Pancreas (tissue), 10 donors: ENCODE results near the gene TMEM74B. TPM values are rescaled to one million over a fixed set of nuclear protein-coding genes. Genes with fewer than 3 reads are reported as not detected.

ENCODE experiments used
- ATAC-seq, 4 donors: fragments of 200-7000 bp; cut with Tn5 transposase; one replicate each; pipeline versions ENCODE4 v1.8.0 to v1.9.1; 2020; ENCODE audit warnings: mild to moderate bottlenecking in 4 of 4, moderate library complexity in 4 of 4
- DNase-seq, 6 donors: peaks; one replicate each; pipeline ENCODE4 v3.0.0-alpha.2; 2020
- FAIRE-seq: peaks from 2 replicates; lab custom pipeline; 2012; peaks lifted over from hg19 to GRCh38; lab: Jason Lieb, UNC
- H3K27ac ChIP-seq, 4 donors: fragments of 200-600 bp; sonication (generic); 1 replicate in 3 of 4; 2 replicates in 1 of 4; pipeline versions ENCODE4 v1.5.0 to v1.8.0; 2020
- H3K27me3 ChIP-seq, 4 donors: fragments of 200-600 bp; one replicate each; pipeline ENCODE4 v1.8.0; 2021
- H3K36me3 ChIP-seq, 3 donors: fragments of 200-600 bp; sonication (generic) in 1 of 3; one replicate each; pipeline versions ENCODE4 v1.5.0 to v1.8.0; 2020 to 2021
- H3K4me1 ChIP-seq, 3 donors: fragments of 200-600 bp; one replicate each; pipeline ENCODE4 v1.8.0; 2021
- H3K4me3 ChIP-seq, 4 donors: fragments of 200-600 bp; sonication (generic) in 2 of 4; one replicate each; pipeline versions ENCODE4 v1.5.0 to v1.8.0; 2020 to 2021
- H3K9me3 ChIP-seq, 4 donors: fragments of 200-600 bp; one replicate each; pipeline ENCODE4 v1.8.0; 2021
- WGBS, 2 donors: extraction: QIAGEN DNeasy Blood & Tissue Kit; methylation state at CpG; one replicate each; pipeline ENCODE4 v1.1.7; 2013; 5-methylcytosine and 5-hydroxymethylcytosine counted together
- intact Hi-C, 3 donors: fragments of 100-400 bp; cut with DNase I; formaldehyde crosslinking; loops; one replicate each; pipeline versions ENCODE4 v1.11.1 to v1.14.2; 2022
- polyA plus RNA-seq, 2 donors: library from polyadenylated mRNA; stranded (reverse); fragments of 200-250 nt; gene quantifications; one replicate each; pipeline ENCODE4 v1.2.3, GENCODE V29; 2013
- total RNA-seq, 6 donors: library from RNA; stranded (reverse); fragmentation: NEBNext Ultra II Directional in 4 of 6; extraction: Animal tissue kit (Norgen Biotek cat#: 25700) in 4 of 6; gene quantifications; one replicate each; pipeline versions ENCODE4 v1.2.1 to v1.2.4, GENCODE V29; 2021 to 2023
- TF ChIP-seq, protein P1 (sequence below), 4 donors: fragments of 200-600 bp; sonication (generic) in 3 of 4; IDR thresholded peaks; one replicate each; pipeline versions ENCODE4 v1.5.0 to v1.8.0; 2021; ENCODE audit warnings: antibody characterized with exemption in 4 of 4
- donor health status: healthy with polysubstance abuse.
- donor health status: DM: no; HTN: no; CAD: no; lungs with moderate emphysema.
- donor health status: DM: no; HTN: no; CAD: no.
- donor health status: control.
- donor health status: control.
- donor health status: Bipolar disorder and iron deficiency.
- donor health status: DM: yes; HTN: yes; CAD: no.
- donor health status: DM: no; HTN: no; CAD: no.
- donor health status: DM: no; HTN: no; CAD: no.
- donor health status: DM: yes; HTN: yes; CAD: no.

TMEM74B gene
- total and polyA plus RNA-seq, 8 donors: 0.22 to 15.3 (median 0.76) TPM

DNA sequence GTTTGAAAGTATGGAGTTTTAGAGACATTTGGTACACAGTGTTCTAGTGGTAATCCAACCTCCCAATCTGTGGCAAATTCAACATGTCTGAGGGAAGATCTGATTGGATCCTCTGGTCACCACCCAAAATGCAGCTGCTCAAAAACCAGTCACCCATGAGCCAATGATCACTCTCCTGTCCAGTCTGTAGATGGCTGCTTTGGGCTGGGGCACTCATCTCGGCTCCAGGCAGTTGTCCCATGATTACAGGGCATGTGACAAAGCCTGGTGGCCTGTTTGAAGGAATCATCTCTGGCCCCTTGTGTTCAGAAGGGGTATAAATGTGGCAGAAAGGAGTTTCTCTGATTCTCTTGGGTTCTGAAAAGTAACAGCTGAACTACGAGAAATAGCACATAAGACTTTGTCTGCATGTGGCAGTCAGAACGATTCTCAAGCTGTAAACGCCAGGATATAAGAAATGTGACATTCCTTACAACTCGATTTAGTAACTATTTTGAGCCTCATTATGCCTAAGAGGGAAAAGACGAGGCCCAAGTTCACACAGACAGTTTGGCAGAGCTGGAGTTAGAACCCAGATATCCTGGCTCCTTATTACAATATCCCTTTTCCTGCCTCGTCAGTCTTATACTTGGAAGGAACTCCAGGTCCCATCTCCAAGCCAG, 14.6 kb upstream of the TMEM74B start:
- ATAC-seq: no peak
- intact Hi-C loops: loop anchor here in 1 of 3 donors (10.0 kb wide), 1 partner anchor 385 kb away; no protein-coding TSS in a partner anchor
- TF ChIP-seq, protein P1, sequence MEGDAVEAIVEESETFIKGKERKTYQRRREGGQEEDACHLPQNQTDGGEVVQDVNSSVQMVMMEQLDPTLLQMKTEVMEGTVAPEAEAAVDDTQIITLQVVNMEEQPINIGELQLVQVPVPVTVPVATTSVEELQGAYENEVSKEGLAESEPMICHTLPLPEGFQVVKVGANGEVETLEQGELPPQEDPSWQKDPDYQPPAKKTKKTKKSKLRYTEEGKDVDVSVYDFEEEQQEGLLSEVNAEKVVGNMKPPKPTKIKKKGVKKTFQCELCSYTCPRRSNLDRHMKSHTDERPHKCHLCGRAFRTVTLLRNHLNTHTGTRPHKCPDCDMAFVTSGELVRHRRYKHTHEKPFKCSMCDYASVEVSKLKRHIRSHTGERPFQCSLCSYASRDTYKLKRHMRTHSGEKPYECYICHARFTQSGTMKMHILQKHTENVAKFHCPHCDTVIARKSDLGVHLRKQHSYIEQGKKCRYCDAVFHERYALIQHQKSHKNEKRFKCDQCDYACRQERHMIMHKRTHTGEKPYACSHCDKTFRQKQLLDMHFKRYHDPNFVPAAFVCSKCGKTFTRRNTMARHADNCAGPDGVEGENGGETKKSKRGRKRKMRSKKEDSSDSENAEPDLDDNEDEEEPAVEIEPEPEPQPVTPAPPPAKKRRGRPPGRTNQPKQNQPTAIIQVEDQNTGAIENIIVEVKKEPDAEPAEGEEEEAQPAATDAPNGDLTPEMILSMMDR (IDR thresholded peaks at IDR 0.05): no peak
- H3K27ac ChIP-seq: no peak overlapping the region
- no peak for DNase-seq
- H3K4me3 ChIP-seq: no peak overlapping the region
- no peaks in the 10 kb centered on the region for H3K9me3 ChIP-seq
- H3K4me1 ChIP-seq: no peaks in the 10 kb centered on the region
- no peaks in the 10 kb centered on the region for H3K27me3 ChIP-seq
- 61 to 62% methylated on average over 7 of the region's 7 CpGs for WGBS, 2 donors
- FAIRE-seq: no peak
- H3K36me3 ChIP-seq: no peaks in the 10 kb centered on the region

DNA sequence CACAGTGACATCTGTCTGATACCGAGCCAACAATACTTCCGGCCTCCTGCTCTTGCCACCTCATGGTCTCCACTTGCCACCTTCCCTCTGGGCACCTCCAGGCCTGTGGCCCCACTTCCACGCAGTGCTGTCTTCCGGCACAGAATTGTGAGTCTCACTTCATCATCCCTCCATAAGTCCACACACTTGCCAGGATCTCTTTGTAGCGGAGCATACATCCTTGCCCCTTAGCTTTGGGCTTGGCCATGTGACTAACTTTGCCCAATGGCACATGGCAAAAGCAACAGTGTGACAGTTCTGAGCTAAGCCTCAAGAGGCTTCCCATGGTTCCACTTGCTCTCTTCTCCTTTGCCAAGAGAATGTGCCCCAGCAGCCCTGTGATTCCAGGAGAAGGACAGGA, 14.0 kb upstream of the TMEM74B start:
- no peak for ATAC-seq
- no peak for FAIRE-seq
- H3K9me3 ChIP-seq: no peaks in the 10 kb centered on the region
- H3K4me3 ChIP-seq: no peak overlapping the region
- H3K27me3 ChIP-seq: no peaks in the 10 kb centered on the region
- TF ChIP-seq, protein P1 (IDR thresholded peaks at IDR 0.05): no peak
- H3K4me1 ChIP-seq: no peaks in the 10 kb centered on the region
- no peaks in the 10 kb centered on the region for H3K36me3 ChIP-seq
- 74 to 87% methylated on average over 5 of the region's 5 CpGs for WGBS, 2 donors
- DNase-seq: no peak
- intact Hi-C loops: loop anchor here in 1 of 3 donors (10.0 kb wide), 1 partner anchor 384 kb away; no protein-coding TSS in a partner anchor
- H3K27ac ChIP-seq: no peak overlapping the region

DNA sequence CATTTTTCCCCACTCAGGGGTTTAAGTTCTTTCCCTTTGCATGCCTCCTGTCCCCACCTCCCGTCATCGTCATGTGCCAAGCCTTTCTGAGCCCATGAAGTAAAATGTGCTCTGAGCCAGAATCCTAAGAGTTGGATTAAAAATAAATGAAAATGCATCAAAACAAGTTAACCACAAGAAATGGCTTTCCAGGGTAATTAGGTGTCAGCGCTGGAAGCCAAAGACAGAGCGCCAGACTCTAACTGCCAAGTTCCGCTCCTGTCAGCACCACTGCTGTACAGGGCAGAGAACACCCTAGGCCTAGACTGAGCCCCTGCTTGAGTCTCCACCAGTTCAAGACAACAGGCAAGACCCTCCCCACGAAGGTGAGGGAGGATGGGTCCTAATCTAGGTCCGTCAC, 13.0 kb upstream of the TMEM74B start:
- Histone ChIP-seq H3K27me3 (no peaks in the 10 kb centered on the region), H3K36me3 (no peaks in the 10 kb centered on the region), H3K4me1 (no peaks in the 10 kb centered on the region), H3K27ac (no peak overlapping the region), H3K9me3 (no peaks in the 10 kb centered on the region), H3K4me3 (no peak overlapping the region)
- DNase-seq (no peak), ATAC-seq (no peak), FAIRE-seq (no peak)
- TF ChIP-seq, protein P1 (IDR thresholded peaks at IDR 0.05): no peak
- 76 to 80% methylated on average over 7 of the region's 7 CpGs for WGBS, 2 donors
- intact Hi-C loops: loop anchor here in 1 of 3 donors (10.0 kb wide), 1 partner anchor 383 kb away; no protein-coding TSS in a partner anchor

DNA sequence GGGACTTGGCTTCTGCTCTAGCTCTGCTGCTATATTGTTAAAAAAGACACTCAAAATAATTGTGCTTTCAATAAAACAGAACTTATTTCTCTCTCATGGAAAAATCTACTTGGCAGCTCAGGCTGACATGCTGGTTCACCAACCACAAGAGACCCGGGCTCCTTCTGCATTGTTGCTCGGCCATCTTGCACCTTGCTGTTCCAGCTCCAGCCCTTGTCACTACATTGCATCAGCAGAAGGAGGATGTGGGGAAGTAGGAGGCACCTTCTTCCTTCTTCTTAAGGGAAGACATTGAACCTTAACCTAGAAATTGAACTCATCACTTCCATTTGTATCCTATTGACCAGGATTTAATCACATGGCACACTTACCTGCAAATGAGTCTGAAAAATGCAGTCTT, 11.9 kb upstream of the TMEM74B start:
- no peak for FAIRE-seq
- H3K27ac ChIP-seq: no peak overlapping the region
- intact Hi-C loops: loop anchor here in 1 of 3 donors (10.0 kb wide), 1 partner anchor 382 kb away; no protein-coding TSS in a partner anchor
- no peaks in the 10 kb centered on the region for H3K4me1 ChIP-seq
- H3K36me3 ChIP-seq: no peaks in the 10 kb centered on the region
- H3K4me3 ChIP-seq: no peak overlapping the region
- no peak for DNase-seq
- ATAC-seq: no peak
- TF ChIP-seq, protein P1 (IDR thresholded peaks at IDR 0.05): no peak
- no peaks in the 10 kb centered on the region for H3K27me3 ChIP-seq
- H3K9me3 ChIP-seq: no peaks in the 10 kb centered on the region
- whole genome bisulfite sequencing, 2 donors: 67 to 88% methylated on average over 2 of the region's 2 CpGs

DNA sequence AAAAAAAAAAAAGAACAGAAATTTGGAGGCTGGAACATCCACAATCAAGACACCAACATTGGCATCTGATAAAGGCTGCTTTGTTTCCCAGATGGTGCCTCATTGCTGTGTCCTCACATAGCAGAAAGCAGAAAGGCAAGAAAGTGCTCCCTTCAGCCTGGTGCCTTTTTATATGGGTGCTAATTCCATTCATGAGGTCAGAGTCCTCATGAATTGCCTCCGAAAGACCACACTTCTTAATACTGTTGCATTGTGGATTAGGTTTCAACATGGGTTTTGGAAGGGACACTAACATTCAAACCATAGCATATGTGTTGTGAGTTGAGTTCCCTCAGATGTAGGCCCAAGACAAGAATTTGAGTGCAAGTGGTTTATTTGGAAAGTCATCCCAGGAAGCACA, 10.4 kb upstream of the TMEM74B start:
- no peaks in the 10 kb centered on the region for H3K4me1 ChIP-seq
- no peak overlapping the region for H3K27ac ChIP-seq
- no peaks in the 10 kb centered on the region for H3K36me3 ChIP-seq
- 85 to 89% methylated on average over 1 of the region's 1 CpG for WGBS, 2 donors
- H3K4me3 ChIP-seq: no peak overlapping the region
- no peaks in the 10 kb centered on the region for H3K9me3 ChIP-seq
- no peaks in the 10 kb centered on the region for H3K27me3 ChIP-seq
- DNase-seq (no peak), ATAC-seq (no peak), FAIRE-seq (no peak)
- TF ChIP-seq, protein P1 (IDR thresholded peaks at IDR 0.05): no peak
- intact Hi-C loops: loop anchor here in 1 of 3 donors (10.0 kb wide), 1 partner anchor 380 kb away; no protein-coding TSS in a partner anchor
